A673 (cell line): ENCODE measurements around the gene ELOVL6. TPM values are rescaled to one million over a fixed set of nuclear protein-coding genes. Genes with fewer than 3 reads are reported as not detected.

ENCODE experiments used
- BruUV-seq: library from RNA; stranded (reverse); fragments of 400-500 nt; replicated peaks from 2 replicates; lab custom pipeline; 2021; lab: Mats Ljungman, UMichigan
- CTCF ChIA-PET: fragments of 300-600 bp; sonication (Branson Sonifier 250); formaldehyde crosslinking; loops from one replicate; lab custom pipeline; 2022; ENCODE audit warnings: antibody characterized with exemption; lab: Charles Lee
- POLR2A ChIA-PET: fragments of 300-600 bp; sonication (Branson Sonifier 250); formaldehyde crosslinking; loops from one replicate; lab custom pipeline; 2022; ENCODE audit warnings: antibody characterized with exemption; ENCODE audit not compliant: low non-redundant PET; lab: Charles Lee
- DNase-seq: peaks from one replicate; pipeline ENCODE4 v3.0.0-alpha.2; 2015; ENCODE audit warnings: low spot score
- H3K27ac ChIP-seq: fragments of 200-600 bp; sonication (generic); 2 replicates; pipeline ENCODE4 v1.5.1; 2016; ENCODE audit warnings: mixed run types, low read depth, mild to moderate bottlenecking, mixed read lengths, antibody characterized with exemption, low read length; ENCODE audit not compliant: poor library complexity, severe bottlenecking
- H3K27me3 ChIP-seq: fragments of 200-600 bp; sonication (generic); replicated peaks from 2 replicates; pipeline ENCODE4 v1.6.1; 2017; ENCODE audit warnings: mixed run types, low read depth, mild to moderate bottlenecking, mixed read lengths, antibody characterized with exemption, low read length; ENCODE audit not compliant: insufficient read depth, poor library complexity
- H3K36me3 ChIP-seq: fragments of 200-600 bp; sonication (generic); 2 replicates; pipeline ENCODE4 v1.6.1; 2016; ENCODE audit warnings: mixed run types, mild to moderate bottlenecking, mixed read lengths, antibody characterized with exemption, low read length; ENCODE audit not compliant: insufficient read depth, poor library complexity, severe bottlenecking
- H3K4me1 ChIP-seq: fragments of 200-600 bp; sonication (generic); 2 replicates; pipeline ENCODE4 v1.6.1; 2017; ENCODE audit warnings: mixed run types, mild to moderate bottlenecking, mixed read lengths, antibody characterized with exemption, low read length; ENCODE audit not compliant: insufficient read depth, poor library complexity, severe bottlenecking
- H3K4me3 ChIP-seq: fragments of 200-600 bp; sonication (generic); 2 replicates; pipeline ENCODE4 v1.5.1; 2016; ENCODE audit warnings: low read depth, mixed run types, mild to moderate bottlenecking, mixed read lengths, low read length; ENCODE audit not compliant: poor library complexity, severe bottlenecking
- H3K9me3 ChIP-seq: fragments of 200-600 bp; sonication (generic); 2 replicates; pipeline ENCODE4 v1.6.1; 2016; ENCODE audit warnings: mixed run types, low read depth, mild to moderate bottlenecking, mixed read lengths, antibody characterized with exemption, low read length; ENCODE audit not compliant: poor library complexity, severe bottlenecking
- EZH2 ChIP-seq: fragments of 200-600 bp; sonication (generic); IDR thresholded peaks from 2 replicates; pipeline ENCODE4 v1.6.1; 2017; ENCODE audit warnings: borderline replicate concordance, low read depth, mild to moderate bottlenecking, mixed read lengths, antibody characterized with exemption, low read length; ENCODE audit not compliant: poor library complexity, severe bottlenecking
- intact Hi-C: fragments of 100-400 bp; cut with micrococcal nuclease; formaldehyde crosslinking; loops from one replicate; pipeline ENCODE4 v1.10.0; 2022; ENCODE audit not compliant: unreplicated experiment
- total RNA-seq: library from RNA; stranded (reverse); gene quantifications from 2 replicates; pipeline ENCODE4 v1.2.3, GENCODE V29; 2021
- TF ChIP-seq, protein P1 (sequence below): fragments of 300-800, 200-600 bp; sonication (generic); conservative IDR thresholded peaks from 2 replicates; pipeline ENCODE4 v1.5.1; 2017; ENCODE audit warnings: low read depth, mild to moderate bottlenecking, antibody characterized with exemption, low read length, moderate library complexity, mixed read lengths

Gene ELOVL6
- total RNA-seq, 1 experiment from 2014 or later: 50.0 TPM

DNA sequence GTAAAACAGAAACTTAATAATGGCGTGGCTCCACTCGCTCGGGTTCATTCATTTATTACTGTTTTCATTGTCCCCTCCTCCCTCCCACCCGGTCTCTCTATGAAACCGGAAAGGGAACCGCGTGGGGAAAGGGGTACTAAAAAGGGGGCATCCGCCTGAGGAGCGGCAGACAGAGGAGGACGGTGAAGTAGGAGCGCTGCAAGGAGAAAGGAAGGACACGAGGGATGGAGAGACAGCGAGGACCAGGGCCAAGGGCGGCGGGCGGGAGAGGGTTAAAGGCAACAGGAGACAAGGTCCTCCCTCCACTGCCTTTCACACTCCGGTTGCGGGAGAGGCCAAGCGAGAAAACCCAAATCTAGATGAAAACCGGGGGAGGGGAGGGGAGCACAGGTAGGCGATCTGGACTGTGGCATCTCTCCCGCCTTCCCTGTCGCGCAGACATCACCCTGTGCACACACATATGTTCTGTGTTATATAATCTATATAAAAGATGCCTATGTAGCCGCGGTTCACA lies 829 bp downstream of the ELOVL6 start:
- no peak for TF ChIP-seq EZH2
- TF ChIP-seq, protein P1, sequence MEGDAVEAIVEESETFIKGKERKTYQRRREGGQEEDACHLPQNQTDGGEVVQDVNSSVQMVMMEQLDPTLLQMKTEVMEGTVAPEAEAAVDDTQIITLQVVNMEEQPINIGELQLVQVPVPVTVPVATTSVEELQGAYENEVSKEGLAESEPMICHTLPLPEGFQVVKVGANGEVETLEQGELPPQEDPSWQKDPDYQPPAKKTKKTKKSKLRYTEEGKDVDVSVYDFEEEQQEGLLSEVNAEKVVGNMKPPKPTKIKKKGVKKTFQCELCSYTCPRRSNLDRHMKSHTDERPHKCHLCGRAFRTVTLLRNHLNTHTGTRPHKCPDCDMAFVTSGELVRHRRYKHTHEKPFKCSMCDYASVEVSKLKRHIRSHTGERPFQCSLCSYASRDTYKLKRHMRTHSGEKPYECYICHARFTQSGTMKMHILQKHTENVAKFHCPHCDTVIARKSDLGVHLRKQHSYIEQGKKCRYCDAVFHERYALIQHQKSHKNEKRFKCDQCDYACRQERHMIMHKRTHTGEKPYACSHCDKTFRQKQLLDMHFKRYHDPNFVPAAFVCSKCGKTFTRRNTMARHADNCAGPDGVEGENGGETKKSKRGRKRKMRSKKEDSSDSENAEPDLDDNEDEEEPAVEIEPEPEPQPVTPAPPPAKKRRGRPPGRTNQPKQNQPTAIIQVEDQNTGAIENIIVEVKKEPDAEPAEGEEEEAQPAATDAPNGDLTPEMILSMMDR: no peak
- peak; percentile 88 for DNase-seq
- peaks cover 5% of the 10 kb centered on the region for H3K36me3 ChIP-seq
- peak overlapping the region; percentile 97 for H3K27ac ChIP-seq
- POLR2A ChIA-PET: no interaction called here
- intact Hi-C loops: loop anchor here (2.0 to 5.0 kb wide), 5 partner anchors 110 to 313 kb away; no protein-coding TSS in a partner anchor
- peaks cover 30% of the 10 kb centered on the region for H3K4me1 ChIP-seq
- CTCF ChIA-PET: interaction anchor here (1.2 kb wide), 1 partner anchor 10 kb away, joined by 3 read pairs; no protein-coding TSS in a partner anchor
- H3K27me3 ChIP-seq: no peaks in the 10 kb centered on the region
- peak overlapping the region; percentile 87 for H3K4me3 ChIP-seq
- no TSS peak for BruUV-seq
- no peaks in the 10 kb centered on the region for H3K9me3 ChIP-seq

DNA sequence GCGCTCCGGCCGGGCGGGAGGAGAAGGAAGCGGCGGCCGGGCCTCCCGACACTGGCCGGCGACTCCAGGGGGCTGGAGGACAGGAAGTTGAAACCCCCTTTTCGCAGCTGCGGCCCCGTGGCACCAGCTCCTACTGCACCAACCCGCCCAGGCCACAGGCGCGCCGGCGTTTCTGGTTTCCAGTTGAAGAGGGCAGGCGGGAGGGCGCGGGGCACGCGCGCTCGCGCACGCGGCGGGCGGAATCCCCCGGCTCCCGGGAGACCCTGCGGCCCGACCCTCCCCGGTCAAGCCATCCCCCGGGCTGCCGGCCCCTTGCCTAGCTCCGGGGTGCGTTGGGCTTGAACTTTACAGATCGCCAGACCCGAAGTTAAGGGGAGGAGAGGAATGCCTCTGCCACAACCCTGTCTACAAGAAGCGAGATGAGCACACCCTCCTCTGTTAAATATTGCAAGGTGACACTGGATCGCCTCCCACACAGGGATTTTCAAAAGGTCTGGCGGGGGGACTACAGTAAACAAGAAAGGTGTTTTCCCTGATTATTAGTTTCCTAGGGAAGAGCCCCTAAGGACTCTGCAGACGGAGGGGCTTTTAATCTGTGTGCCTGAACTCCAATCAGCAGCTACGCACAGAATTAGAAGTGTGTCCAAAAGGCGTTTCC lies 1.4 kb downstream of the ELOVL6 start:
- H3K4me3 ChIP-seq: peak overlapping the region; percentile 87
- intact Hi-C loops: loop anchor here (2.0 to 5.0 kb wide), 5 partner anchors 110 to 314 kb away; no protein-coding TSS in a partner anchor
- no TSS peak for BruUV-seq
- H3K4me1 ChIP-seq: peaks cover 35% of the 10 kb centered on the region
- peak overlapping the region; percentile 97 for H3K27ac ChIP-seq
- H3K27me3 ChIP-seq: no peaks in the 10 kb centered on the region
- no peaks in the 10 kb centered on the region for H3K9me3 ChIP-seq
- H3K36me3 ChIP-seq: peaks cover 5% of the 10 kb centered on the region
- CTCF ChIA-PET: no interaction called here
- DNase-seq: no peak
- TF ChIP-seq, protein P1: no peak
- TF ChIP-seq EZH2: no peak
- POLR2A ChIA-PET: no interaction called here

DNA sequence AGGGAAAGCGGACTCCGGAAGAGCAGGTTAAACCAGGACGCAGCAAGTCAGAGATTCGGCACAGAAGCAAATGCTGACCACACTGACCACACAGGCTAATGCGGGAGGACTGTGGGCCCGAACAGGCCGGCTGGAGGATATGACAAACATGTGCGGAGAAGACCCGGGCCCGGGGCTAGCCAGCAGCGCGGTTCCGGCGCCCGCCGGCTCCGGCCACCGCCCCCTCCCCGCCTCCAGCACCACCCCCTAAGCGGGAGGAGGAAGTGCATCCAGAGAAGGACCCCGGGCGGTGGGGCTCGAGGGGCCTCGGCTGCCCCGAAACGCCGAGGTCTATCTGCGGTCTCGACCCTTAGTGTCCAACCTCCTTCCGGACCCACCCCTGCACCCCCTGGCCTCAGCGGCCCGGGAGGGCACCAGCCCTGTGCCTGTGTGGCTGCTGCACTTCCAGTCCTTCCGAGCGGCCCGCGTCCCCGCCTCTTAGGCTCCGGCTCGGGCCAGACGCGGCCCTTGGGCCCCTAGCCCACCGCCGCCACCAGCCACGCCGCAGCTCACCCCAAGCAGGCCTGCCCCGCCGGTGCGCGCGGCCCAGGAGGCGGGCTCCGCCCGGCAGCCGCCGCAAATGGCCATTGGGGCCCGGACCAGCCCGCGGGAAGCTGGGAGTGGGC lies 2.1 kb downstream of the ELOVL6 start:
- TF ChIP-seq EZH2: no peak
- TF ChIP-seq, protein P1: no peak
- peak; percentile 61 for DNase-seq
- ChIA-PET POLR2A (no interaction called here), CTCF (no interaction called here)
- peaks cover 7% of the 10 kb centered on the region for H3K36me3 ChIP-seq
- H3K4me3 ChIP-seq: peak overlapping the region; percentile 87
- no peaks in the 10 kb centered on the region for H3K27me3 ChIP-seq
- BruUV-seq: no TSS peak
- intact Hi-C loops: loop anchor here (2.0 to 5.0 kb wide), 5 partner anchors 109 to 314 kb away; no protein-coding TSS in a partner anchor
- H3K4me1 ChIP-seq: peaks cover 35% of the 10 kb centered on the region
- no peaks in the 10 kb centered on the region for H3K9me3 ChIP-seq
- H3K27ac ChIP-seq: peak overlapping the region; percentile 97
